HTR-8/SVneo (cell line): Measurements from ENCODE around the gene EDN2.

Experiments used
- DNase-seq: peaks from one replicate; pipeline ENCODE4 v3.0.0; 2011; ENCODE audit warnings: low spot score, mixed read lengths; ENCODE audit not compliant: insufficient read length
- FAIRE-seq: peaks from 2 replicates; lab custom pipeline; 2011; peaks lifted over from hg19 to GRCh38; lab: Jason Lieb, UNC

EDN2 gene

DNA sequence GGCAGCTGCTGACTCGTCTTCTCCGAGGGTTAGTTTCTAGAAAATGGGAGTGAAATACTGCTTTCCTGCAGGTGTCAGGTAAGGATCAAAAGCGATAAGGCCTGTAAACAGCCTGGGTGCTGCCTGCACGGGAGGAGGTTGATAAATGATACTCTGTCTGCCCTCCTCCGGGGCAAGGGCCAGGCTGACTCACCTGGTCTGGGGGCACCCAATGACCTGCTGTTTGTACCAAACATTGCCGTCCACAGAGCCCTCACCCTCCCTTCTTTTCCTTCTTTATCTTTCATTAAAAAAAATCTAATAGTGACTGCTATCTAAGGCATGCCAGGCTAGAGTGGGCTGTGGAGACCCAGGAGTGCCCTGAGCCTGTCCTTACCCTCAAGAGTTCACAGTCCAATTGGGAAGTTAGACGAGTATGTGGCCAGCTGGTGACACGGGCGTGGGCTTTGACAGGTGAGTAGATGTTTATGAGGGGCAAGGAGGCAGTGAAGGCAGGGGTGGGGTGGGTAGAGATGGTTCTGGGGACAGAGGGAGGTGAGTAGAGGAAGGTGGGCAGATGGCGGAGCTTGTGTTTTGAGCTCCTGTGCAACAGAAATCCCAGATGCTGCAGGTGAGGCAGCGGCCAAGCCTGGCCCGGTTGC, 16.2 kb downstream of the EDN2 start:
- DNase-seq (no peak), FAIRE-seq (no peak)

DNA sequence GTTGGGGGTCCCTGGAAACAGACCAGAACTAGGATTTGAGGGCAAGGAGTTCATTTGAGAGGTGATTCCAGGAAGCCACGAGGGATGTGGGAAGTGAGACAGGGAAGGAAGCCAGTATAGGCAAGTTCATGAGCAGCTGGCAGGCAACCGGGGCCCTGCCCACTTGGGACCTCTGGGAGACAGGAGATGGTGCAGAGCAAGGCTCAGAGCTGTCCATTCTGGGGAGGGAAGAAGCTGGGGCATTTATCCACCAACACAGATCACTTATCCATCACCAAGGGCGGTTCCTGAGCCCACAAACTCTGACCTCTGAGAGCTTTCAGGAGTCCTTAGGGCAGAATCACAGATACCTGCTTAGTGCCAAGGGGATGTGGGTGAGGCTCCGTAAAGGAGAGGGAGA, 16.8 kb downstream of the EDN2 start:
- no peak for FAIRE-seq
- no peak for DNase-seq

DNA sequence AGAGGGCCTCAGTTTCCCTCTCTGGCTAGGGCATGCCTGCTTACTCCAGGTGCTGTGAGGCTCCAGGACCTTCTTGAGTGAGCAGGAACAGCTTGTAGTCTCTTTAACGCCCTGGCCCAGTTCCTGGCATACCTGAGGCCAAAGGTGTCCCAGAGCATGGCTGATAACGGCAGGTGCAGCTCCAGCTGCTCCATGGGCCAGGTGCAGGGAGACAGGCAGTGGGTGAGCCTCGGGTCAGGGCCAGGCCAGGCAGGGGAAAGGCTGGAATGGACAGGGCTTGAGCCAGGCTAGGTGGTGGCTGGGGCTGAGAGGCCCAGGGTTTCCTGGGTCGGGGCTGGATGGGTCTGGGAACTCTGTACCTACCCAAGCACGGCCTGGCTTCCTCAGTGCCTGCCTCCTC, 18.3 kb downstream of the EDN2 start:
- DNase-seq = no peak
- no peak for FAIRE-seq

DNA sequence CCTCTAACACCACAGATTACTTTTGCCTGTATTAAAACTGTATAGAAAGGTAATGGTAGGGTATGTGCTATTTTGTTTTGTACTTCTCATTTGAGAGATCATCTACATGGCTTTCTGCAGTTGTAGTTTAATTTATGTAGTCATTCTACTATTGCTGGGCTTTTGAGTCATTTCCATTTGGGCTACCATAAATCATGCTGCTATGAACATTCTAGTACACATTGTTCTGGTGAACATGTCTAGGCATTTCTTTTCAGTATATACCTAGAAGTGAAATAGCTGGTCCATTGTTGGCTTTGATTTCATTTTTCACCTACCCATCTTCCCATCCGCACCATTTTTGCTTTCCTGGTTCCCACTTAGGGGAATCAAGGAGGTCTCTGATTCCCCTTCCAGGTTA, 18.7 kb downstream of the EDN2 start:
- no peak for DNase-seq
- no peak for FAIRE-seq

DNA sequence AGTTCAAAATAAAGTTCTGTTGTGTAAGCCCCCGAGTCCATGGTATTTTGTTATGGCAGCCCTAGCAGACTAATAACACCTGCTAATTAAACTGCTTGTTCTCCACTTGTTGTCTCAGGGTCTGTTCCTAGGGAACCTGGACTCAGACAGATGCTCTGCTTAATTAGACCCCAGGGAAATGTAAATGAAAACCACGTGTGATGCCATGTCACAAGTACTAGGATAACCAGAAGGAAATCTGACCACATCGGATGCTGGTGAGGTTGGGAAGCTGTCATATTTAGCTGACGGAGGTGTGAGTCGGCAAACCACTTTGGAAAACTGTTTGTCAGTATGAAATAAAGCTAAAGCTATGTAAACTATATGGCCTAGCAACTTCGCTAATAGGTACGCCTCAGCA, 19.6 kb downstream of the EDN2 start:
- FAIRE-seq (no peak), DNase-seq (no peak)

DNA sequence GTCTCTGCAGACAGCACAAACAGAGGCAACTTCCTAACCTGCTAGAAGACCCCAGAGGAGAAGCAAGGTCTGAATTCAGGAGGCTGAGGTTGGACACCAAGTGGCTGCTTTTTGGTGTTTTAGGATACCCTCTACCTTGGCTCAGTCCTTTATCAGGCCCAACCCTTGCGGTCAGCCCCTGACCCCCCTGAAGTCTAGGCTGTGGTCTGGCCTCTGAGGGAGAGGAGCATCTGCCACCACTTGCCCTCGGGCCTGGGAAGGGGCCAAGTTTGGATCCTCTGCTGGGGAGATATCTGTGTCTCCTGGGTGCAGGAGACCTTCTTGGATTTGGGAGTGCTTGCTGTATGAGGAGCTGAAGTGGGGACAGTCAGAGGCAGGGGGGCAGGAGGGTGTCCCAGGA, 21.0 kb downstream of the EDN2 start:
- no peak for DNase-seq
- FAIRE-seq = no peak

DNA sequence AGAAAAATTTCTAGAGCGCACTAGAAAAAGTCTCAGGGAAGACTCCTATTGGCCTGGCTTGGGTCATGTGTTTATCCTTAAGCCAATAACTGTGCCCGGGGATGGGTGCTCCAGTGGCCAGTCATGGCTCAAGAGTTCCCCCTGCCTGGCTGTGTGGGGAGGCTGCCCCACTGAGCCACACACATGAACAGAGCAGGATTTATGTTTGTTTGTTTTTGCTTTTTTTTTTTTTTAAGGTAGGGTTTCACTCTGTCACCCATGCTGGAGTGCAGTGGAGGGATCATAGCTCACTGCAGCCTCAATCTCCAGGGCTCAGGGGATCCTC, 21.8 kb downstream of the EDN2 start:
- no peak for DNase-seq
- FAIRE-seq = no peak

DNA sequence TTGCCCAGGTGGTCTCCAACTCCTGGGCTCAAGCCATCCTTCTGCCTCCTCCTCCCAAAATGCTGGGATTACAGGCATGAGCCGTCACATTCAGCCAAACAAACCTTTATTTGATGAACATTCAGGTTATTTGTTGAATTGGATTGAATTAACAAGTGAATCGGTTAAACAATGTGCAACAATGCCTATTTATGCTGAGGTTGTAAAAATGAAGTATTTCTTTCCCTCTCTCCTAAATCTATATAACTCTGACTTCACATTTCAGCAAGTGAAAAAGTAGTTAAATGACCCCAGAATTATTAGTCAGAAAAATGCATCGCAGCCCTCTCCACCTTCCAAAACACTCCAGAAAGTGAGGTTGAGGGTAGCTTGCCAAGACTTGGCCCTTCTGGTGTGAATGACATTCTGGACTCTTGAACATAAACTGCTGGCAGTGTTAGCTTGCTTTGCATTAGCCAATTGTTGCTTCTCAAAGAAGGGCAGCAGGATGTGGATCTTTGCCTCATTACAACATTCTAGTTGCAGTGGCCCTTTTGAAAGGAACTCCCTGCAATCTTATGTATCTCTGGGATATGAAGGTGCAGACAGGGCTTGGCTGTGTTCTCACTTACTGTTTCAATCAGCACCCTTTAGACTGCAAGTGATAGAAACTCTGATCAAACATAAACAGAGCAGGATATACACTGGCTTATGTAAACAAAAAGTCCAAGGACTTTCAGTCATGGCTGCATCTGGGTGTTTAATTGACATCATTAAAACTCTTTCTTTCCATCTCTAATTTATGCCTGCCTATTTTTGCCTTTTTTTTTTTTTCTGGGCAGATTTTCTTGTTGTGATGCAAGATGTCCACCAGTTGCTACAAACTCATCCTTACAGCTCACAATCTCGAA, 22.4 kb downstream of the EDN2 start:
- DNase-seq (no peak), FAIRE-seq (no peak)

DNA sequence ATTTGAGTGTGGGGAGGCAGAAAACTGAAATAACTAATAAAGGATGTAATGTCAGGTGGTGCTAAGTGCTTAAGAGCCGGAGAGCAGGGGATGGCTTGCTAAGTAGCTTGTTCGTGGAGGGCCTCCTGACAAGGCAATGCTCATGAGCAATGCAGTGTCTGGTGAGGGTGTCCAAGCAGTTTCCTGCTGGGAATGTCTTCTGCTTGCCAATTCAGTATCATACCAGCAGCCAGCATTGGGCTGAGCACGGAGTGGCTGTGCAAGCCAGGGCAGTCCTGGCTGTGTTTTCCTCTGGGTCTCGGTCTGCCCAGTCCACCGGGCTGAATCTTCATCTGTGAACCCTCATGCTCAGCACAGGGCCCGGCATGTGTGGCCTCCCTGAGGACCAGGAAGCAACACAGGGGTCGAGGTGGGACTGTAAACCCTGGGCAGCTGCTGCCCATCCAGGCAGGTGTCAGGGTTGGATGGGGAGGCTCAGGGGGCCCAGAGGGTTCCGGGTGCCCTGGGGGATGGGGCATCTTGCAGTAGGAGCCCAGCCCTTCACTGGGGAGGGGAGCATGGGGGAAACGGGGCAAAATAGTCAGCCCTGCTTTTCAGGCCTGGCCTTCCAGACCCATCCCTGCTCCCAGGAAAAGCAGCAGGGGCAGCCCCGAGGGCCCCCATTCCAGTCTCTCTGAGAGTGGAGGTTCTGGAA, 27.5 kb downstream of the EDN2 start:
- DNase-seq (no peak), FAIRE-seq (no peak)

DNA sequence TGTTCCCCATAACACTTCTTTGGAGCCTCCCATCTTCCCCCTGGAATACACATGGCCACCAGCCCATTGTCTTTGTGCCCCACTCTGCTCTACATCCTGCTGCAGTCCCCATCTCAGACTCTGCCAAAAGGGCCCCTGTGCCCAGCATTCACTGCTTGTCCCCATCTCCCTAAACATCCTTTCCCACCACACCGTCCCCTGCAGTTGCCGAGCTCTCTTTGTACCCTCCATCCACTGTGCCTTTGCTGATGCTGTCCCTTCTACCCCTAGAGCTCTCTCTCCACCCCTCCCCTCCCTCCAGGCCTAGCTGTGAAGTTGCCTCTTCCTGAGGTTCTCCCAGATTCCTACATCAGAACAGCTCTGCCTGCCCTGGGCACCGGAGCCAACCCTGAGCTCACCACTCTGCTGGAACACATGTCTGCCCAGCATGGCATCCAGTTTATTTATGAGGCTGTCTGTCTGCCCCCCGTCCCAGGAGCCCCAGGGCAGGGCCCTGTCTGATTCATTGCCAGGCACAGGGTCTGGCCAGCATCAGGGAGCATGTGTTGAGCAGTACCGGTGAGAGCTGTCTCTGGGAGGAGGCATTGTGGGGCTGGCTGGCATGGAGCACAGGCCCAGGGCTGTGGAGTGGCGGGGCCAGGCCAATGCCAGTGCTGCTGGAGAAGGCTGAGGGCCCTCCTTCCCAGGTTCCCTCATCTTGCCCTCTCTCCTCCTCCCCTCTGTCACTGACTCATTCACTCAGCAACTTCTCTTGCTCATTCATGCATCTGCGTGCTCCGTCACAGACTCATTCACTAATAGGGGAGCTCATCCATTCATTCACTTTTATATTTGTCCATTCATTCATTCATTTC, 28.8 kb downstream of the EDN2 start:
- DNase-seq = peak; percentile 30
- FAIRE-seq = no peak

DNA sequence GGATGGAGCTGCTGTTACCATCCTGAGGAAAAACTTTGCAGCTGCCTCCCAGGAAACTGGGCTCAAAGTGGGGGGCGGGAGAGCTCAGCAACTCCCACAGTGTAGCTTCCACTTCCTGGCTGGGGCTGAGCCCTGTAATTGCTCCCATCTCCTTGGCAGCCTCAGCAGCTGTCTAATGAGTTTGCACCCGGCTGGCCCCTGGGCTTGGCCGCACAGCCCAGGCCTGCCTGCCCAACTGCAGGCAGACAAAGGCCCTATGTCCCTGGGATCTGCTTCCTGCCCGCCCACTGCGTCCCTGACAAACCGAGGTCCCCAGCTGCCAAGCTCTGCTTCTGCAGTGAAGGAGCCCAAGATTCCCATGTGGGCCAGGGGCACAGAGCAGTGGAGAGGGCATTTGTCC, 30.1 kb downstream of the EDN2 start:
- no peak for FAIRE-seq
- no peak for DNase-seq

DNA sequence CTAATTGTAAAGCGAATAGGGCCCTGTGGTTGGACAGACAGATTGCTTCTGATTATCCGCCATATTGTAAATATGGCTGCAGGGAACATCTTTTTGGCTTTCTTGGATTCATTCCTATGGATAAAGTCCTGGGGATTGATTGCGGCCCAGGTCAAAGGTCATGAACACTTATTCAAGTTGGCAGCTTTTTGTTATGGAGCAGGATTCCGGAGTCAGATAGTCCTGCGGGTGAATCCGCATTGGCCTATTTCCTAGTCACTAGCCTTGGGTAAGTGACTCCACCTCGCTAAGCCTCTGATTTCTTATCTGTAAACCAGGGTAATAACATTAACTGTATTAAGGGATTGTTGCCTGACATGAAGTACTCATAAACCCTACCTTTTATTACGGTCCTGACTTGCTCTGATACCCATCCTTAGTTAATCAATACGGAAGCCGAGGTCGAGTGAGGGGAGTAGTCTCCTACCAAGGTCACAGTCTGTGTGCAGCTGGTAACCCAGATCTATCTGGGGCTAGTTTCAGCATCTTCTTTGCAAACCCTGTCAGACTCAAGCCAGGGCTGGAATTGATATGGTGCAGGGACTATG, 31.7 kb downstream of the EDN2 start:
- DNase-seq (no peak), FAIRE-seq (no peak)

DNA sequence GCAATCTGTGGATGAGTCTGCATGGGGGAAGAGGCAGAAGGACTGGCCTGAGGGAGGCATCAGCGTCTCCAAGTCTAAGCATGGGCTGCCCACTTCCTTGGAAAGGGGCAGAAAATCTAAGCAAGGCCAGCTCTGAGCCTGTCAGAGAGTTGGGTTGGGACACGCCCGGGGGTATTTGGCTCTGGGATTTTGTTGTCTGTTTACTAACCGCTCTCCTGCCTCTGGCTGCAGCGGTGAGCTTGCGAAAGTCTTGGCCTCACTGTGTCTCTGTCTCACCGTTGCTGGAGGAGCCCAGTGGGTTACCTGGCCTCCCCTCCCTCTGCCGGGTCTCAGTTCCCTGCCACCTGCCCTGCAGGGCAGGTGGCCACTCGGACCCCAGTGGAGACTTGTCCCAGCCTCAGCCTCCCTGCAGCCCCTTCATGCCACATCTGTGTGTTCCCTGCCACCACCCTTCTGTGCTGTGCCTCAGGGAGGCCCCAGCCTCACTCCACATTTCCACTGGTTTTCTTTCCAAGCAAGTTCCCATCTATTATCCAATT, 33.7 kb downstream of the EDN2 start:
- FAIRE-seq = no peak
- DNase-seq = no peak

DNA sequence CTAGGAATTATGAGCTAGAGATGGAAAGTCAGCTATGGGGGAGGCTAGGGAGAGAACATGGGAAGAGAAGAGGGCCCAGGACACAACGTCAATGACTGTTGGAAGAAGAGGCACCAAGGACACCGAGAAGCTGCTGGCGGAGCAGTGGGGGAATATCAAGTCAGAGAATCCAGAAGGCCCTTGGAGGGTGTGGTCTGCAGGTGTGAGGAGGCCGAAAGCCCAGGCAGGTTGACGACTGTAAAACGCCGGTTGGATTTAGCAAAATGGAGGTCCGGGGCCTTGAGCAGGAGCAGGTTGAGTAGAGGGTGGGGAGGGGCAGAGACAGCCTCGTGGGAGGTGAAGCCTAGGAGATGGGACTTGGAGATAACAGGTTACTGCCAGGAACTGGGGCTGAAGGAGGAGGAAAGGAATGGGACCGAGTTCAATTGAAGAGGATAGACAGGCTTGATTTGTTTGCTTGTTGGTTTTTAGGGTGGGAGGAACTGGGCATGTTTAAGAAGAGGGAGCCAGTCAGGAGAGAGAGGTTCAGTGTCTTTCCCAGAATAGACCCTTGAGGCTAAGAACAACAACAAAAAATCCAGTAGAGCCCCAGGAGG, 35.1 kb downstream of the EDN2 start:
- DNase-seq = no peak
- no peak for FAIRE-seq

DNA sequence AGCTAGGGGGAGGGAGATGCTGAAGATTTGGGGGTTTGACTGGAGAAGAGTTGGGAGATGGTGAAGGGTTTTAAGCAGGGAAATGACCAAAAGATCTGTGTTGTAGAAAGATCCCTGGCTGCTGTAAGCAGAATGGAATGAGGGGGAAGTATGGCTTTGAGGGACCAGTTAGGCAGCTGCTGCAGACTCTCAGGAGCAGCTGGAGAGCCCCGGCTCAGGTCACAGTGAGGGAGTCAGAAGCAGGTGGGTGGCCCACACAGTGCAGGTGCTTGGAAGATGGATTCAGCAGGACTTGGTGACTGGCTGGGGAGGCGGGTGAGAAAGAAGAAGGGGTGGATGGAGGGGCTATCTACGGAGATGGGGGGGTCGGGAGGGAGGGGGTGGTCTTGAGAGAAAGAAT, 35.7 kb downstream of the EDN2 start:
- no peak for DNase-seq
- no peak for FAIRE-seq

DNA sequence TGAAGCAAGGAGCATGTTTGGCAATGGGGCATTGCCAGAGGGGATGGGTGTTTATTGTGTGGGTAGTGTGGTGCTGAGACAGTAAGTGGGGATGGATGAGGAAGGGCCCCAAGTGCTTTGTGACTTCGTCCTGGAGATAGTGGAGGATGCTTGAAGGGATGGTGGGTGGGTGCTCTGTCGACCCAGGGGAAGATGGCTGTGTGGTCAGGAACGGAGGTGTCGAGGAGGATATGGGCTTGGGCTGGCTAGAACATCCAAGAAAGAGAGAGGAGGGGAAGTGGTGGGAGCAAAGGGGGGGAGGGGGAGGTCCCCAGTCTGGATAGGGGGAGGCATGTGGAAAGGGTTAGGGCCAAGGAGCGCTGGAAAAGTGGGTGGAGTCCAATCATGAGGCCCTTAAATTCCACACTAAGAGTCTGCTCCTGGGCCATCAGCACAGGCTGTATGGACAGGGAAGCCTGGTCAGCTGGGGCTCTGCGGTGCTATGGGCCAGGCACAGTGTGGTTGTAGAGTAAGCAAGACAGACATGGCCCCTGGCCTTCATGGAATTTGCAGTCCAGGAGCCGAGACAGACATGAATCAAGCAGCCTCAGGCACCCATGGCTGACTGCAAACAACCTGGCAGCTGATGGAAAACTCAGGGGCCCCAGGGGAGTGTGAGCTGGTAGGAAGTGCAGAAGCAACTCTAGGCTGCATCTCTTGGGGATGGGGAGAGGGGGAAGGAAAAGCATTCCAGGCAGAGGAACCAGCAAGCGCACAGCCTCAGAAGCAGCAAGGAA, 36.3 kb downstream of the EDN2 start:
- no peak for DNase-seq
- no peak for FAIRE-seq

DNA sequence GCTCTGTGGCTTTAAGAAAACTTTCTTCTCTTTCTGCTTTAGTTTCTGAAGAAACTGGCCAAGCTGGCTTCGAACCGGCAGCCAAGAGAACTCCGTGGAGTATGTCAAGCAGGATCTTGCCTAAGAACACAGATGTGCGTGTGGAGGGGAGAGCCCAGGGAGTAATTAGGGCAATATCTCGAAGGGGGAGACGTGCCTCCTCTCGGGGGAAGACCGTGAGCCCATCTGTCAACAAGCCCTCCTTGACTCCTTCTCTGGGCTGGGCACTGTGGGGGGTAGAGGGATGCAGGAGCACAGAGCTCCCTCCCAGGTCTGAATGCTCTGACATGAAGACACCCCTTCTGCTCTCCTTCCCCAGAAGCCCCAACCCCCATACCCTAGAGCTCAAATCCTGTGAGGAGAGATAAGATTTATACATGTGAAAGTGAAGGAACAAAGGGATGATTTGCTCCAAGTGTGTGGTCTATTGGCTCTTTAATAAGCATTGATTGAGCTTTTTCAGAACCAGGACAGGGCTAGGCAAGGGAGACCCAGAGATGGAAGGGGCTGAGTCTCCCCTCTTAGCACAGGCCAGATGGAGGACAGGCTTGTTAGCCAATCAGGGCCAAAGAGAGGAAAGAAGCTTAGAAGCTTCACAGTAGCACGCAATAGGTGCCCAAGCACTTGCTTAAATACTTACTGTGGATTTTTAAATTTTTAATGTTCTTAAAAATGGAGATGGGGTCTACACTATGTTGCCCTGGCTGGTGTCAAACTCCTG, 37.5 kb downstream of the EDN2 start:
- FAIRE-seq = no peak
- DNase-seq = no peak

DNA sequence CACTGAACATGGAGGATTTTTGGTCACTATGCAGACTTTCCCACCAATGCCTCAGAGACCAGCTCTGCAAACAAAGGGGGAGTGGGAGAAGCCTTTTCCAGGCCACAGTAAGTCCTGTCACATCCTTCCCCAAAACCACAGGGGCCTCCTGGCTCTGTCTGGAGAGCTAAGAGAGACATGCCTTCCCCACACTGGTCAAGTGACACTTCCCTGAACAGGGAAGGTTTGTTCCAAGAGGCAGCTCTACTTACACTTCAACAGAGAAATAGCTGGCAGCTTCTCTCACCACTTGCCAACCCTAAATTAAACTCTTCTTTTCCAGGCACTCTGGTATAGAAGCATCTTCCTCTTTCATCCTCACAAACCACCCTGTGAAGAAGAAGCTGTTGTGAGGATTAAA, 39.7 kb downstream of the EDN2 start:
- FAIRE-seq (no peak), DNase-seq (no peak)
